ENCODE data around the gene RBM20.

RBM20 gene

DNA sequence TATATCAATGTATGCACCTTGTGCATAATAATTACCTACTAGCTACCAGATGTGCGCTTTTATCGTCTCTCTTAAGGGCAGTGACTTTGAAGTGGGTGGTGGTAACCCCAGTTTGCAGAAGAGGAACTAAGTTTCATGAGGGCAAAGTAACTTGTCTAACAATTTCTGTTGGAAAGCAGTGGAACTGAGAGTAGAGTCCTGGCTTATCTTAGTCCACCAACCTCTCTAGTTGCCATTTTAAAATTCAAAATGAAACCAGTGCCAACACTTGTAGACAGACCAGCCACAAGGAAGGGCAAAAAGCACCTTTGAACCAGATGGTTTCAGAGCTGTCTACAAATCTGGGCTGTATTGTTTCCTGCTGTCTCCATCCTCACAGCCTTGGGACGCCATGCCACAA, 32.0 kb upstream of the RBM20 start:
- no peak for DNase-seq (ENCODE audit: low read depth, low spot score)
- H3K36me3 ChIP-seq (ENCODE audit: insufficient read depth, insufficient read length, low read length) = no peaks in the 10 kb centered on the region
- no peaks in the 10 kb centered on the region for H3K9me3 ChIP-seq (ENCODE audit: insufficient read depth, low read length)
- H3K9ac ChIP-seq (ENCODE audit: insufficient read length, low read depth) = no peak overlapping the region
- H3K4me3 ChIP-seq (ENCODE audit: insufficient read length, low read depth) = no peak overlapping the region
- H3K27me3 ChIP-seq (ENCODE audit: insufficient read depth, insufficient read length) = no peaks in the 10 kb centered on the region
- H3K4me1 ChIP-seq (ENCODE audit: insufficient read depth, insufficient read length) = no peaks in the 10 kb centered on the region
- TF ChIP-seq ZNF274 (IDR thresholded peaks at IDR 0.05; ENCODE audit: low read depth, low read length) (no peak), SUZ12 (IDR thresholded peaks at IDR 0.05; ENCODE audit: extremely low read depth, insufficient read depth, insufficient read length) (no peak), YY1 (IDR thresholded peaks at IDR 0.05; ENCODE audit: insufficient read depth, insufficient read length) (no peak)

DNA sequence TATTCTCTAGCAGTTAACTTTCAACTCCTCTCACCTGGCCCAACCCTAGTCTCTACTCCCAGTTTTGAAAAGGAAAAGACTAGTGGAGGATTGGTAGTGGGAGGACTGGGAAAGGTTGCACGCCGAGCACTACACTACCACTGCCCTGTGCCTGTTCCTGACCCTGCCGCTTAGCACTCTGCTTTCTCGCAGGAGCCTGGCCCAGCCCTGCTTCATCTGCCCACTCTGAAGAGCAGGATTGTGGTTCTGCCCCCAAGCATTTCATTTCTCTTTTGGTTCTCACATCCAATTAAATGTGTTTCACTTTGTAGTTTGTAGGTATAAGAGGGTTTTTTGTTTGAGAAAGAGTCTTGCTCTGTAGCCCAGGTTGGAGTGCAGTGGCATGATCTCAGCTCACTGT, 31.5 kb upstream of the RBM20 start:
- no peak for DNase-seq (ENCODE audit: low read depth, low spot score)
- H3K27me3 ChIP-seq (ENCODE audit: insufficient read depth, insufficient read length) = no peaks in the 10 kb centered on the region
- TF ChIP-seq ZNF274 (IDR thresholded peaks at IDR 0.05; ENCODE audit: low read depth, low read length) (no peak), YY1 (IDR thresholded peaks at IDR 0.05; ENCODE audit: insufficient read depth, insufficient read length) (no peak), SUZ12 (IDR thresholded peaks at IDR 0.05; ENCODE audit: extremely low read depth, insufficient read depth, insufficient read length) (no peak)

DNA sequence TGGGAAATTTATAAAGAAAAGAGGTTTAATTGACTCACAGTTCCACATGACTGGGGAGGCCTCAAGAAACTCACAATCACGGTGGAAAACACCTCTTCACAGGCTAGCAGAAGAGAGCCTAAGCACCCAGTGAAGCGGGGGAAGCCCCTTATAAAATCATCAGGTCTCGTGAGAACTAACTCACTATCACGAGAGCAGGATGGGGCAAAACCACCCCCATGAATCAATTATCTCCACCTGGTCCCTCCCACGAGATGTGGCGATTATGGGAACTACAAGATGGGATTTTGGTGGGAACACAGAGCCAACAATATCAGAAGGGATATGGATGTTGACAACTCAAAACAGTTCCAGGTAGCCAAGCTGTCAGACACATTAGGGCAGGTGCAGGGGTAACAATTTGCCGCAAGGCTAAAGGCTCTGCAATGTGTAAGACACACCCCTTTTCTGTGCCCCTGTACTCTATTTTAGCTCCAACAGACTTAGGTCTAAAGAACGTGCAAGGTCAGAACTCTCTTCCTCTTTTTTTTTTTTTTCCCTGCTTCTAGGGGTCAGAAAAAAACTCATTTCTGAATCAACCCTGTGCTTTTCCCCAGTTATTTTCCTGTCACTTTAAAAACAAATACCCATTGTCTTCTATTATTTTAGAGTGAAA, 30.7 kb upstream of the RBM20 start:
- no peak for TF ChIP-seq YY1 (IDR thresholded peaks at IDR 0.05; ENCODE audit: insufficient read depth, insufficient read length)
- no peak for TF ChIP-seq ZNF274 (IDR thresholded peaks at IDR 0.05; ENCODE audit: low read depth, low read length)
- Histone ChIP-seq H3K4me1 (ENCODE audit: insufficient read depth, insufficient read length) (peaks cover 2% of the 10 kb centered on the region), H3K9ac (ENCODE audit: insufficient read length, low read depth) (no peak overlapping the region), H3K4me3 (ENCODE audit: insufficient read length, low read depth) (no peak overlapping the region), H3K36me3 (ENCODE audit: insufficient read depth, insufficient read length, low read length) (no peaks in the 10 kb centered on the region), H3K27me3 (ENCODE audit: insufficient read depth, insufficient read length) (no peaks in the 10 kb centered on the region), H3K9me3 (ENCODE audit: insufficient read depth, low read length) (no peaks in the 10 kb centered on the region)
- DNase-seq (ENCODE audit: low read depth, low spot score) = no peak

More for the DNA sequence above, 31.5 kb upstream of the RBM20 start:
- no peaks in the 10 kb centered on the region for H3K36me3 ChIP-seq (ENCODE audit: insufficient read depth, insufficient read length, low read length)
- peaks cover 2% of the 10 kb centered on the region for H3K4me1 ChIP-seq (ENCODE audit: insufficient read depth, insufficient read length)
- H3K9me3 ChIP-seq (ENCODE audit: insufficient read depth, low read length) = no peaks in the 10 kb centered on the region
- no peak overlapping the region for H3K9ac ChIP-seq (ENCODE audit: insufficient read length, low read depth)
- H3K4me3 ChIP-seq (ENCODE audit: insufficient read length, low read depth) = no peak overlapping the region

DNA sequence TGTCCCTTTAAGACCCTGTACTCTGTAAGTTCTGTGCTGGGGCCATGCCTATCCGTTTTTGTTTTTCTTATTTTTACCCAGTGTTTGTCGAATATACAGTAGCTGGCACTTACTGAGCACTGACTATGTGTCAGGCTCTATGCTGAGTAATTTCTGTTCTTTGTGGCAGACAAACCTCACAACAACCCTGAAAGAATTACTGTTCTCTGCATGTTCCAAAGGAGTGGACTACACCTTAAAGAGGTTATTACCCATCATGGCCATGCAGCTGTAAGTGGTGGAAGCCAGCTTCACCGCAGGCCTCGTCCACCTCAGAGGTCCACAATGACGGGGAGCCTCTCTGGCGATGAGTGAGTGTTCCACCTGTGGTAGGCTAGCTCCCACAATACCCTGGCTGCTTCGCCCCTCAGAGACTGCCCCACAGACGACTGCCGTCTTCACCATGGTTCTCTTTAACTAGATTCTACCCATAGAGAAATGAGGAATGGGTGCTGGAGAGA, 30.1 kb upstream of the RBM20 start:
- TF ChIP-seq ZNF274 (IDR thresholded peaks at IDR 0.05; ENCODE audit: low read depth, low read length) (no peak), YY1 (IDR thresholded peaks at IDR 0.05; ENCODE audit: insufficient read depth, insufficient read length) (no peak)
- peaks cover 4% of the 10 kb centered on the region for H3K4me1 ChIP-seq (ENCODE audit: insufficient read depth, insufficient read length)
- no peaks in the 10 kb centered on the region for H3K36me3 ChIP-seq (ENCODE audit: insufficient read depth, insufficient read length, low read length)
- no peak overlapping the region for H3K4me3 ChIP-seq (ENCODE audit: insufficient read length, low read depth)
- H3K9me3 ChIP-seq (ENCODE audit: insufficient read depth, low read length) = no peaks in the 10 kb centered on the region
- H3K27me3 ChIP-seq (ENCODE audit: insufficient read depth, insufficient read length) = no peaks in the 10 kb centered on the region
- no peak overlapping the region for H3K9ac ChIP-seq (ENCODE audit: insufficient read length, low read depth)
- DNase-seq (ENCODE audit: low read depth, low spot score) = no peak

DNA sequence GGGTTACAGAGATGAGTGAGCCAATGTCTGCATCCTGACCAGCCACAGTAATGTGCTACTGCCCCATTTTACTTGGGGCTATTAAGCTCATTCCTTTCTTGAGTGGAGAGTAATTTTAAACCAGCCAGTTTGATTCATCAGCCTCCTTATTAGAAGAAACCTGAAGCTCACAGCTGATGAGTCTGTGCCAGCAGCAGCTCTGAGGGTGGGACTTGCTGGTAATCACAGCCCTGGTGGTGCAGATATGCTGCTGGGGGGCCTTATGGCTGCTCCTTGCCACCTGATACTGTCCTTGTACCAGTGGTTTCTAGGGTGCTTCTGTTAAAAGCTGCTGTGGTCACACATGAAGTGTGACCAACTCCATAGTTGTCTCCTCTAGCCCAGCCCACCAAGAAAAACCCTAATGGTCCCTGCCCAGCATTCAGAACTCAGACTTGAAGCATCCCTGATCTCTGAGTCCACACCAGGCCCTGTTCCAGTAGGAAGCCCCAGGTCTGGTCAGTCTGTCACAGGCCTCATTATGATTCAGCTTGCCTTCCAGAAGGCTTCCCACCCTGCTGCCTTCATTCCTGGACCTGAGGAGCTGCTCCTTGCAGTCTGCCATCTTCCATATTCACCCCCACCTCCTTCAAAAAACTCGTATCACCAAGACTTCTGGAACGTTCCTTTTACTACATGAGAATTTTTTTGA, 28.9 kb upstream of the RBM20 start:
- DNase-seq (ENCODE audit: low read depth, low spot score) = no peak
- TF ChIP-seq YY1 (IDR thresholded peaks at IDR 0.05; ENCODE audit: insufficient read depth, insufficient read length) = no peak
- no peak for TF ChIP-seq ZNF274 (IDR thresholded peaks at IDR 0.05; ENCODE audit: low read depth, low read length)
- TF ChIP-seq SUZ12 (IDR thresholded peaks at IDR 0.05; ENCODE audit: extremely low read depth, insufficient read depth, insufficient read length) = no peak

DNA sequence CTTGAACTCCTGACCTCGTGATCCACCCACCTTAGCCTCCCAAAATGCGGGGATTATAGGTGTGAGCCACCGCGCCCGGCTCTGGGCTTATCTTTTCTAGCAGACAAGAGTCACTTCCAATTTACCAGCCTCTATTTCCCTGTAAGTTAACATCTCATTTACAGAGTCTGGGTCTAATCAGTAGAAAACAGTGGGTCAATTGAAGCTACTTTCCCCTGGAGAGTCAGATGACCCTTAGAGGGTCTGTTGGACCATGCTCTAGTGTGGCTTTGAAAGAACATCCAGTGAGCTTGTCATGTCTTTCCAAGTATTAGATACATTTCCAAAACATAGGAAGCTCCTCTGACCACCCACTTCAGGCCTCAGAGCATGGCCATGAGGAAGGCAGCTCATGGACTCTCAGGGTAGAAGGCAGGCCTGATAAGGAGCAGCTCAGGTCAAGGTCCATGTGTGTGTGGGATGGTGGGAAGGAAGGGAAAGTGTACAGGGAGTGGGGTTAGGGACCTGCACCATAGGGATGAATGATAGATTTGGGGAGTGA, 27.6 kb upstream of the RBM20 start:
- H3K4me3 ChIP-seq (ENCODE audit: insufficient read length, low read depth) = no peak overlapping the region
- H3K27me3 ChIP-seq (ENCODE audit: insufficient read depth, insufficient read length) = no peaks in the 10 kb centered on the region
- H3K4me1 ChIP-seq (ENCODE audit: insufficient read depth, insufficient read length) = peaks cover 4% of the 10 kb centered on the region
- no peak for DNase-seq (ENCODE audit: low read depth, low spot score)
- no peaks in the 10 kb centered on the region for H3K9me3 ChIP-seq (ENCODE audit: insufficient read depth, low read length)
- TF ChIP-seq SUZ12 (IDR thresholded peaks at IDR 0.05; ENCODE audit: extremely low read depth, insufficient read depth, insufficient read length) (no peak), ZNF274 (IDR thresholded peaks at IDR 0.05; ENCODE audit: low read depth, low read length) (no peak), YY1 (IDR thresholded peaks at IDR 0.05; ENCODE audit: insufficient read depth, insufficient read length) (no peak)
- H3K36me3 ChIP-seq (ENCODE audit: insufficient read depth, insufficient read length, low read length) = no peaks in the 10 kb centered on the region
- H3K9ac ChIP-seq (ENCODE audit: insufficient read length, low read depth) = no peak overlapping the region

More for the DNA sequence above, 28.9 kb upstream of the RBM20 start:
- Histone ChIP-seq H3K4me1 (ENCODE audit: insufficient read depth, insufficient read length) (peaks cover 4% of the 10 kb centered on the region), H3K36me3 (ENCODE audit: insufficient read depth, insufficient read length, low read length) (no peaks in the 10 kb centered on the region), H3K27me3 (ENCODE audit: insufficient read depth, insufficient read length) (no peaks in the 10 kb centered on the region), H3K4me3 (ENCODE audit: insufficient read length, low read depth) (no peak overlapping the region), H3K9me3 (ENCODE audit: insufficient read depth, low read length) (no peaks in the 10 kb centered on the region), H3K9ac (ENCODE audit: insufficient read length, low read depth) (no peak overlapping the region)

DNA sequence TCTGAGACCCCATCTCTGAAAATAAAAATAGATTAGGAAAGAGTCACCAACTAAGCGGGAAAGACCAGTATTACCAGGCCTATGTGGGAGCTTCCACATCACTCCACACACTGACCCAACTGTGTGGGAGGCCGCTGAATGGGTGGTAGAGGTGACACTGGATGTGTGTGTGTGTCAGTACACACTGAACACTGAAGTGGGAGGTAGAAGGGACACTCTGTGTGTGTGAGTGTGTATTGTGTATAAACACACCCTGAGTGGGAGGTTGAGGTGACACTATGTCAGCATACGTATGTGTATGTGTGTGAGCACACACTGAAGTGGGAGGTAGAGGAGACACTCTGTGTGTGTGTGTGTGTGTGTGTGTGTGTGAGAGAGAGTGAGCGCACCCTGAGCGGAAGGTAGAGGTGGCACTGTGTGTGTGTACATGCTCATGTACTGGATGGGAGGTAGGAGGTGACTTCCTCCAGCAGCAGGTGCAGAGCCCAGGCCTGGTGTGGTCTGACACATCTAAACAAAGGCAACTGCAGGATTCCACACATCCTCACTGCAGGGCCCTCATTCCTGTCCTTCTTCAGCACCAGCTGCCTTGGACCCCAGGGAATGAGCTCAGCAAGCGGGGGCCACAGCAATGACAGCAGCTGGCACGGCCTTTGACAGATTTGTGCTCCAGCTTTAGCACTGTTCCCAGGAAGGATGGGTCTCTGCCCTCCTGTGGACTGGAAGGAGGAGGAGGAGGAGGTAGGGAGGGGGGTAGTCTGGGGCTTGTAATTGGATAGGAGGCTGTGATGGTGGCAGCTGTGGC, 26.5 kb upstream of the RBM20 start:
- no peaks in the 10 kb centered on the region for H3K36me3 ChIP-seq (ENCODE audit: insufficient read depth, insufficient read length, low read length)
- H3K4me3 ChIP-seq (ENCODE audit: insufficient read length, low read depth) = no peak overlapping the region
- peaks cover 4% of the 10 kb centered on the region for H3K4me1 ChIP-seq (ENCODE audit: insufficient read depth, insufficient read length)
- no peaks in the 10 kb centered on the region for H3K27me3 ChIP-seq (ENCODE audit: insufficient read depth, insufficient read length)
- no peak overlapping the region for H3K9ac ChIP-seq (ENCODE audit: insufficient read length, low read depth)
- TF ChIP-seq ZNF274 (IDR thresholded peaks at IDR 0.05; ENCODE audit: low read depth, low read length) (no peak), SUZ12 (IDR thresholded peaks at IDR 0.05; ENCODE audit: extremely low read depth, insufficient read depth, insufficient read length) (no peak), YY1 (IDR thresholded peaks at IDR 0.05; ENCODE audit: insufficient read depth, insufficient read length) (no peak)
- no peak for DNase-seq (ENCODE audit: low read depth, low spot score)
- H3K9me3 ChIP-seq (ENCODE audit: insufficient read depth, low read length) = no peaks in the 10 kb centered on the region

All from NT2/D1 (cell line).